K562 (cell line): ENCODE measurements around the gene DUS1L. TPM values are rescaled to one million over a fixed set of nuclear protein-coding genes. Genes with fewer than 3 reads are reported as not detected.
A peak's percentile ranks its signal among the peaks of the same experiment; 100 is the strongest.

Source experiments
- ASH1L ChIP-seq: fragments of 450-650 bp; IDR thresholded peaks from 2 replicates; pipeline ENCODE4 v1.6.1; 2018; ENCODE audit warnings: borderline replicate concordance, mild to moderate bottlenecking, low read depth; ENCODE audit not compliant: partially characterized antibody
- CAMTA2 ChIP-seq: fragments of 250-450 bp; sonication (Bioruptor Pico); conservative IDR thresholded peaks from 2 replicates; pipeline ENCODE4 v1.5.1; 2022
- HOXB6 ChIP-seq: fragments of 250-450 bp; sonication (Bioruptor Pico); IDR thresholded peaks from 2 replicates; pipeline ENCODE4 v1.5.1; 2022; ENCODE audit warnings: mild to moderate bottlenecking, borderline replicate concordance
- MBD2 ChIP-seq: sonication (generic); IDR thresholded peaks from 2 replicates; pipeline ENCODE4 v1.6.1; 2016; ENCODE audit warnings: low read depth, borderline replicate concordance
- PML ChIP-seq: IDR thresholded peaks from 2 replicates; pipeline ENCODE4 v1.6.1; 2012; ENCODE audit warnings: low read length, inconsistent platforms
- SAP30 ChIP-seq: fragments of 200-600 bp; sonication (generic); IDR thresholded peaks from 2 replicates; pipeline ENCODE4 v1.6.1; 2012; ENCODE audit warnings: borderline replicate concordance, low read depth, mild to moderate bottlenecking, moderate library complexity, low read length, control low read depth, inconsistent platforms; ENCODE audit not compliant: insufficient read depth, poor library complexity, severe bottlenecking
- SMAD1 ChIP-seq: fragments of 150-350 bp; IDR thresholded peaks from 2 replicates; pipeline ENCODE4 v1.6.1; 2014; ENCODE audit warnings: low read length, low read depth; ENCODE audit not compliant: partially characterized antibody
- ZNF124 ChIP-seq: sonication (generic); formaldehyde crosslinking; IDR thresholded peaks from 2 replicates; pipeline ENCODE4 v1.8.1; 2022; ENCODE audit warnings: missing genetic modification reagents
- polyA plus RNA-seq, 8 experiments: library from polyadenylated mRNA; depleted of rRNA in 4 of 8; stranded (reverse) in 5 of 8; unstranded in 3 of 8; fragments of >200 nt; fragmentation: Nextera tagmentation in 2 of 8; fragmentation: Illumina TruSeq in 1 of 8; extraction: Ambion mirVana in 2 of 8; extraction: Trizol in 1 of 8; gene quantifications; 2 replicates each; pipeline versions ENCODE4 v1.2.1 to v1.2.3, GENCODE V29; 2011 to 2014; ENCODE audit warnings: inconsistent platforms in 1 of 8, missing spikeins in 1 of 8
- total RNA-seq, 7 experiments: library from RNA; depleted of rRNA in 6 of 7; stranded (reverse); fragments of >200 nt in 6 of 7; fragmentation: Illumina TruSeq in 2 of 7; extraction: Trizol in 2 of 7; gene quantifications; 2 replicates each; pipeline versions ENCODE4 v1.2.1 to v1.2.3, GENCODE V29; 2011 to 2021; ENCODE audit warnings: low replicate concordance in 1 of 7
- TF ChIP-seq, protein P1 (sequence below): sonication (generic); formaldehyde crosslinking; IDR thresholded peaks from 2 replicates; pipeline ENCODE4 v1.8.0; 2023; ENCODE audit warnings: mild to moderate bottlenecking, missing genetic modification reagents
- TF ChIP-seq, protein P2 (sequence below): IDR thresholded peaks from 2 replicates; pipeline ENCODE4 v1.6.1; 2016; ENCODE audit warnings: missing genetic modification characterization, missing compliant biosample characterization

Gene DUS1L
- total and polyA plus RNA-seq, 9 of the 15 experiments (the other 6 are each of a cell fraction or from before 2014, with no cell fraction given) = 7.8 to 210 (median 83.9) TPM

DNA sequence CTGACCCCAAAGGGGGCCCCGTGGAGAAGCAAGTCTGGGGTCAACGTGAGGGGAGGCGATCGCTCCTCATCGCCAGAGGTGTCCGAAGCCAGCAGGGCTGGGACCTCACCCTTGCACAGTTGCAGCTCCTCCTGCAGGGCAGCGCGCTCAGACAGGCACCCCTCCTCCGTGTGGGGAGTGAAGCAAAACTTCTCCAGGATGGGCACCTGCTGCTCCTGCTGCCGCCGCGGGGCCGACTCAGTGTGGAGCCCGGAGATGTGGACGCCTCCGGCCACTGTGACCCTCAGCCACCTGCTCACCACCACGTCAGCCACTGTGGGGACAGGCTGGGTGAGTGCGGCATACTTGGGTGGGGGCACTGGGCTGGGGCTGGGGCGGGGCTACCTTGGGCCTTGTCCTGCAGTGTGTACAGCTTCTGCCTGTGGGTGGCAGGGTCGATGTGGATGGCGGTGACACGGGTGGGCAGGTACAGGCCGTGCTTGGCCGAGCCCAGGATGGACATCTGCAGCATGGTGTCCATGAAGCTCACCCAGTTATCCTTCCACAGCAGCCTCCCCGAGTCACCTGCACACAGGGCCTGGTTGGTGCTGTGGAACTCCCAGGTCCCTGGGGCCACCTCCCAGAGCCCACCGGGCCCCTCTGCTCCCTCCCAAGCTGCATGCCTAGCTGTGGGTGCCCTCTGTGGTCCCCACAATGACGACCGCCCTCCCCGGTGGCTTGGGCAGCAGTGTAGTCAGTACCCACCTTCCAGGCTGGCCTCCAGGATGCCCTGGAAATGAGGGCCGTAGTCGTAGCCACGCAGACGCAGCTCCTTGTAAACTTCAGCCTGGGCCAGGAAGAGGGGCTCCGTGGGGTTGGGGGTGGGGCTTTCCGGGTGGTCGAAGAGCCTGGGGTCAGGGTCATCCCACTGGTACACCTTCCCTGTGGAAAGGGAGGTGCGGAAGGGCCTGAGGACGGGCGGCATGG lies 21.6 kb upstream of the DUS1L start (continued):
- no peak for TF ChIP-seq ASH1L
- TF ChIP-seq PML = 0 out of 2 replicates have a peak, but pooled peaks have one; percentile 16
- no peak for TF ChIP-seq SAP30
- TF ChIP-seq ZNF124 (CRISPR knock-in tag) = no peak
- TF ChIP-seq MBD2 = no peak
- TF ChIP-seq, protein P1, sequence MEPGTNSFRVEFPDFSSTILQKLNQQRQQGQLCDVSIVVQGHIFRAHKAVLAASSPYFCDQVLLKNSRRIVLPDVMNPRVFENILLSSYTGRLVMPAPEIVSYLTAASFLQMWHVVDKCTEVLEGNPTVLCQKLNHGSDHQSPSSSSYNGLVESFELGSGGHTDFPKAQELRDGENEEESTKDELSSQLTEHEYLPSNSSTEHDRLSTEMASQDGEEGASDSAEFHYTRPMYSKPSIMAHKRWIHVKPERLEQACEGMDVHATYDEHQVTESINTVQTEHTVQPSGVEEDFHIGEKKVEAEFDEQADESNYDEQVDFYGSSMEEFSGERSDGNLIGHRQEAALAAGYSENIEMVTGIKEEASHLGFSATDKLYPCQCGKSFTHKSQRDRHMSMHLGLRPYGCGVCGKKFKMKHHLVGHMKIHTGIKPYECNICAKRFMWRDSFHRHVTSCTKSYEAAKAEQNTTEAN (CRISPR knock-in tag) = no peak
- no peak for TF ChIP-seq HOXB6 (CRISPR knock-in tag)
- TF ChIP-seq CAMTA2 (CRISPR knock-in tag) = no peak
- no peak for TF ChIP-seq SMAD1
- TF ChIP-seq, protein P2, sequence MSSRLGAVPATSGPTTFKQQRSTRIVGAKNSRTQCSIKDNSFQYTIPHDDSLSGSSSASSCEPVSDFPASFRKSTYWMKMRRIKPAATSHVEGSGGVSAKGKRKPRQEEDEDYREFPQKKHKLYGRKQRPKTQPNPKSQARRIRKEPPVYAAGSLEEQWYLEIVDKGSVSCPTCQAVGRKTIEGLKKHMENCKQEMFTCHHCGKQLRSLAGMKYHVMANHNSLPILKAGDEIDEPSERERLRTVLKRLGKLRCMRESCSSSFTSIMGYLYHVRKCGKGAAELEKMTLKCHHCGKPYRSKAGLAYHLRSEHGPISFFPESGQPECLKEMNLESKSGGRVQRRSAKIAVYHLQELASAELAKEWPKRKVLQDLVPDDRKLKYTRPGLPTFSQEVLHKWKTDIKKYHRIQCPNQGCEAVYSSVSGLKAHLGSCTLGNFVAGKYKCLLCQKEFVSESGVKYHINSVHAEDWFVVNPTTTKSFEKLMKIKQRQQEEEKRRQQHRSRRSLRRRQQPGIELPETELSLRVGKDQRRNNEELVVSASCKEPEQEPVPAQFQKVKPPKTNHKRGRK = no peak
